Right atrium auricular region (tissue), 2 donors: Measurements from ENCODE around the gene PCGF3. TPM values are rescaled to one million over a fixed set of nuclear protein-coding genes. Genes with fewer than 3 reads are reported as not detected.
"Not testable (repeated sequence)": the region's sequence is repeated elsewhere in the genome, so short reads cannot be mapped to it uniquely, and the experiment has no call there.

Experiments
- DNase-seq: peaks from one replicate; pipeline ENCODE4 v3.0.0-alpha.2; 2019; ENCODE audit warnings: low spot score
- H3K27ac ChIP-seq, 2 donors: fragments of 200-600 bp; sonication (generic); 1 replicate in 1 of 2; 2 replicates in 1 of 2; pipeline ENCODE4 v1.5.1; 2016 to 2019
- H3K27me3 ChIP-seq, 2 donors: fragments of 200-600 bp; sonication (generic); one replicate each; pipeline versions ENCODE4 v1.5.1 to v1.6.0; 2017 to 2019
- H3K36me3 ChIP-seq: fragments of 200-600 bp; sonication (generic); one replicate; pipeline ENCODE4 v1.5.1; 2016
- H3K4me1 ChIP-seq, 2 donors: fragments of 200-600 bp; sonication (generic); one replicate each; pipeline versions ENCODE4 v1.5.1 to v1.6.0; 2017 to 2019
- H3K4me3 ChIP-seq, 2 donors: fragments of 200-600 bp; sonication (generic); 1 replicate in 1 of 2; 2 replicates in 1 of 2; pipeline ENCODE4 v1.5.1; 2017 to 2019; ENCODE audit warnings: mild to moderate bottlenecking in 1 of 2, moderate library complexity in 1 of 2
- H3K9me3 ChIP-seq, 2 donors: fragments of 200-600 bp; sonication (generic); one replicate each; pipeline ENCODE4 v1.5.1; 2019
- CTCF ChIP-seq, 2 donors: fragments of 200-600 bp; sonication (generic); IDR thresholded peaks; one replicate each; pipeline ENCODE4 v1.5.1; 2019; ENCODE audit warnings: antibody characterized with exemption in 2 of 2
- total RNA-seq, 2 donors: library from RNA; depleted of rRNA; stranded (reverse); fragments of >200 nt; gene quantifications; one replicate each; pipeline ENCODE4 v1.1.0, GENCODE V29; 2016

PCGF3 gene
- total RNA-seq, 2 donors from 2014 or later: 17.9 to 22.6 TPM

- Histone ChIP-seq H3K27ac (peak overlapping the region in 1 of 2 donors; percentile 53), H3K9me3 (no peaks in the 10 kb centered on the region)
Observed at GRCh38 chr4:726235-726787, 20.7 kb downstream of the PCGF3 start.

GRCh38 chr4:726838-727237, 21.2 kb downstream of the PCGF3 start:
- Histone ChIP-seq H3K36me3 (peaks cover 13% of the 10 kb centered on the region), H3K9me3 (no peaks in the 10 kb centered on the region), H3K4me1 (peaks cover 0 to 19% of the 10 kb centered on the region in 2 donors), H3K27me3 (no peaks in the 10 kb centered on the region), H3K27ac (no peak overlapping the region), H3K4me3 (no peak overlapping the region)
- no peak for TF ChIP-seq CTCF (IDR thresholded peaks at IDR 0.05)
- DNase-seq: no peak

More at GRCh38 chr4:726235-726787, 20.7 kb downstream of the PCGF3 start:
- Histone ChIP-seq H3K36me3 (peaks cover 13% of the 10 kb centered on the region), H3K27me3 (no peaks in the 10 kb centered on the region), H3K4me3 (no peak overlapping the region), H3K4me1 (peaks cover 0 to 25% of the 10 kb centered on the region in 2 donors)
- no peak for TF ChIP-seq CTCF (IDR thresholded peaks at IDR 0.05)
- no peak for DNase-seq

GRCh38 chr4:727576-727975, 21.9 kb downstream of the PCGF3 start:
- Histone ChIP-seq H3K4me3 (no peak overlapping the region), H3K27ac (no peak overlapping the region), H3K9me3 (no peaks in the 10 kb centered on the region), H3K27me3 (no peaks in the 10 kb centered on the region), H3K4me1 (peaks cover 0 to 18% of the 10 kb centered on the region in 2 donors), H3K36me3 (peaks cover 17% of the 10 kb centered on the region)
- no peak for TF ChIP-seq CTCF (IDR thresholded peaks at IDR 0.05)
- no peak for DNase-seq

- no peak for TF ChIP-seq CTCF (IDR thresholded peaks at IDR 0.05)
- Histone ChIP-seq H3K36me3 (peaks cover 34% of the 10 kb centered on the region), H3K27ac (no peak overlapping the region), H3K4me3 (no peak overlapping the region), H3K4me1 (peaks cover 0 to 11% of the 10 kb centered on the region in 2 donors), H3K9me3 (no peaks in the 10 kb centered on the region), H3K27me3 (no peaks in the 10 kb centered on the region)
- no peak for DNase-seq
Observed at GRCh38 chr4:729336-730315, 24.0 kb downstream of the PCGF3 start.

- Histone ChIP-seq H3K4me3 (no peak overlapping the region), H3K36me3 (peaks cover 43% of the 10 kb centered on the region), H3K27me3 (no peaks in the 10 kb centered on the region), H3K27ac (no peak overlapping the region), H3K9me3 (no peaks in the 10 kb centered on the region), H3K4me1 (peaks cover 0 to 11% of the 10 kb centered on the region in 2 donors)
- no peak for TF ChIP-seq CTCF (IDR thresholded peaks at IDR 0.05)
- no peak for DNase-seq
Observed at GRCh38 chr4:730511-730910, 24.9 kb downstream of the PCGF3 start.

GRCh38 chr4:730946-731904, 25.6 kb downstream of the PCGF3 start:
- not testable (repeated sequence) for H3K27ac ChIP-seq, H3K4me1 ChIP-seq, DNase-seq, H3K4me3 ChIP-seq, H3K9me3 ChIP-seq, H3K27me3 ChIP-seq
- peaks cover 50% of the 10 kb centered on the region for H3K36me3 ChIP-seq

GRCh38 chr4:731954-732353, 26.3 kb downstream of the PCGF3 start:
- H3K27me3 ChIP-seq, H3K27ac ChIP-seq, H3K9me3 ChIP-seq, H3K4me1 ChIP-seq, H3K4me3 ChIP-seq, DNase-seq: not testable (repeated sequence)
- peaks cover 52% of the 10 kb centered on the region for H3K36me3 ChIP-seq
